Neural progenitor cell (in vitro differentiated cells): ENCODE results near the gene ZNF674. TPM values are rescaled to one million over a fixed set of nuclear protein-coding genes. Genes with fewer than 3 reads are reported as not detected.

Experiments used
- DNase-seq: peaks from one replicate; pipeline ENCODE4 v3.0.0-alpha.2; 2016; ENCODE audit warnings: low spot score
- H2AFZ ChIP-seq: fragments of 200-600 bp; sonication (generic); replicated peaks from 2 replicates; pipeline ENCODE4 v1.6.1; 2016; ENCODE audit warnings: antibody characterized with exemption
- H3F3A ChIP-seq: fragments of 200-600 bp; sonication (generic); 2 replicates; pipeline ENCODE4 v1.6.1; 2016; ENCODE audit warnings: antibody characterized with exemption, low read depth
- H3K27ac ChIP-seq: fragments of 200-600 bp; sonication (generic); 2 replicates; pipeline ENCODE4 v1.5.1; 2016; ENCODE audit warnings: mild to moderate bottlenecking
- H3K27me3 ChIP-seq: fragments of 200-600 bp; sonication (generic); 2 replicates; pipeline ENCODE4 v1.6.1; 2016; ENCODE audit warnings: mild to moderate bottlenecking, moderate library complexity
- H3K36me3 ChIP-seq: fragments of 200-600 bp; sonication (generic); 2 replicates; pipeline ENCODE4 v1.5.1; 2016
- H3K4me1 ChIP-seq: fragments of 200-600 bp; sonication (generic); 2 replicates; pipeline ENCODE4 v1.6.1; 2016; ENCODE audit warnings: mixed run types
- H3K4me2 ChIP-seq: fragments of 200-600 bp; sonication (generic); 2 replicates; pipeline ENCODE4 v1.6.1; 2016
- H3K4me3 ChIP-seq: fragments of 200-600 bp; sonication (generic); 2 replicates; pipeline ENCODE4 v1.5.1; 2016
- H3K79me2 ChIP-seq: fragments of 200-600 bp; sonication (generic); 2 replicates; pipeline ENCODE4 v1.6.1; 2016; ENCODE audit warnings: low read depth
- H3K9ac ChIP-seq: fragments of 200-600 bp; sonication (generic); 2 replicates; pipeline ENCODE4 v1.6.1; 2016
- H3K9me3 ChIP-seq: fragments of 200-600 bp; sonication (generic); 2 replicates; pipeline ENCODE4 v1.5.1; 2016; ENCODE audit warnings: low read depth
- H4K20me1 ChIP-seq: fragments of 200-600 bp; sonication (generic); 2 replicates; pipeline ENCODE4 v1.6.1; 2016; ENCODE audit warnings: low read depth
- H3K27ac Mint-ChIP-seq: 3 replicates; pipeline ENCODE4 v1.8.0; 2021; ENCODE audit warnings: mixed read lengths
- H3K27me3 Mint-ChIP-seq: 2 replicates; pipeline ENCODE4 v1.8.0; 2022; ENCODE audit warnings: low read depth, mild to moderate bottlenecking, inconsistent platforms, moderate library complexity, mixed read lengths; ENCODE audit not compliant: insufficient read depth
- H3K36me3 Mint-ChIP-seq: 3 replicates; pipeline ENCODE4 v1.8.0; 2021; ENCODE audit warnings: mixed read lengths
- H3K4me1 Mint-ChIP-seq: 3 replicates; pipeline ENCODE4 v1.8.0; 2021; ENCODE audit warnings: mixed read lengths
- H3K4me3 Mint-ChIP-seq: 3 replicates; pipeline ENCODE4 v1.8.0; 2021; ENCODE audit warnings: mild to moderate bottlenecking, moderate library complexity, mixed read lengths
- H3K9me3 Mint-ChIP-seq: 3 replicates; pipeline ENCODE4 v1.8.0; 2020; ENCODE audit warnings: mixed read lengths
- CTCF ChIP-seq: fragments of 200-600 bp; sonication (generic); IDR thresholded peaks from 2 replicates; pipeline ENCODE4 v1.5.1; 2017; ENCODE audit warnings: antibody characterized with exemption, mild to moderate bottlenecking
- EZH2 ChIP-seq: fragments of 200-600 bp; sonication (generic); IDR thresholded peaks from 2 replicates; pipeline ENCODE4 v1.6.1; 2017; ENCODE audit warnings: antibody characterized with exemption, mild to moderate bottlenecking, moderate library complexity
- EZH2phosphoT487 ChIP-seq: fragments of 200-600 bp; sonication (generic); IDR thresholded peaks from 2 replicates; pipeline ENCODE4 v1.6.1; 2017; ENCODE audit warnings: antibody characterized with exemption
- total RNA-seq: library from RNA; depleted of rRNA; stranded (reverse); fragments of >200 nt; gene quantifications from 2 replicates; pipeline ENCODE4 v1.2.3, GENCODE V29; 2015; ENCODE audit warnings: low replicate concordance

ZNF674 gene
- total RNA-seq, 1 donor from 2014 or later = 3.9 TPM

GRCh38 chrX:46561824-46562657, 16.8 kb upstream of the ZNF674 start:
- H3K9me3 ChIP-seq = no peaks in the 10 kb centered on the region
- H3K9ac ChIP-seq = no peak overlapping the region
- no peaks in the 10 kb centered on the region for H3K27me3 ChIP-seq
- Mint-ChIP-seq H3K4me1 (no peaks in the 10 kb centered on the region), H3K9me3 (peaks cover 4% of the 10 kb centered on the region), H3K27me3 (peaks cover 2% of the 10 kb centered on the region), H3K27ac (no peak overlapping the region), H3K36me3 (no peaks in the 10 kb centered on the region), H3K4me3 (no peak overlapping the region)
- H3K4me3 ChIP-seq = no peak overlapping the region
- no peaks in the 10 kb centered on the region for H3K36me3 ChIP-seq
- TF ChIP-seq EZH2 (no peak), CTCF (no peak), EZH2phosphoT487 (no peak)
- H3K4me1 ChIP-seq = no peaks in the 10 kb centered on the region
- no peak overlapping the region for H2AFZ ChIP-seq
- no peak for DNase-seq
- H4K20me1 ChIP-seq = no peaks in the 10 kb centered on the region
- no peaks in the 10 kb centered on the region for H3K79me2 ChIP-seq
- no peaks in the 10 kb centered on the region for H3F3A ChIP-seq
- no peak overlapping the region for H3K4me2 ChIP-seq
- no peak overlapping the region for H3K27ac ChIP-seq

DNA sequence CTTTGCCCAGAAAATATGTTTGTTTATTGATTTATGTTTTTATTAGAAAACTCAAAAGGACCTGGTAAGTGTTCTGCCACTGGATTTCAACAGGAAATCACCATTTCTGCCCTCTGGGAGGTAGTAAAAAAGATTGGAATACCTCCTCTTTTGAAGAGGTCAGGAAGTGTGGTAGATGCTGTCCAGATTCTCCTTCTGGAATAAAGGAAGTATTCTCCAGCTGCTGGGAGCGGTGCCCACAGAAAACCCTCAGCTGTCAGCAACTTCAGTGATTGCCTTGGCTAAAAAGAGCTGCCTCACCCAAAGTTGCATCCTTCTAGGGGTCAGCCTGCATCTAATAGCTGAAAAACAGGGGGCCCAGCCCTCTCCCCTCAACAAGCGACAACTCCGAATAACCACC, 13.8 kb upstream of the ZNF674 start:
- Histone ChIP-seq H3K9me3 (no peaks in the 10 kb centered on the region), H3K79me2 (no peaks in the 10 kb centered on the region), H3K27me3 (no peaks in the 10 kb centered on the region), H3K36me3 (no peaks in the 10 kb centered on the region), H2AFZ (no peak overlapping the region), H3K4me3 (no peak overlapping the region), H3K9ac (no peak overlapping the region), H3K4me2 (no peak overlapping the region), H3F3A (no peaks in the 10 kb centered on the region), H3K27ac (no peak overlapping the region), H4K20me1 (no peaks in the 10 kb centered on the region), H3K4me1 (no peaks in the 10 kb centered on the region)
- Mint-ChIP-seq H3K4me3 (no peak overlapping the region), H3K9me3 (peaks cover 2% of the 10 kb centered on the region), H3K36me3 (no peaks in the 10 kb centered on the region), H3K27ac (no peak overlapping the region), H3K27me3 (no peaks in the 10 kb centered on the region), H3K4me1 (no peaks in the 10 kb centered on the region)
- no peak for DNase-seq
- TF ChIP-seq CTCF = no peak
- TF ChIP-seq EZH2 = no peak
- TF ChIP-seq EZH2phosphoT487 = no peak

- Histone ChIP-seq H3K79me2 (no peaks in the 10 kb centered on the region), H3K27ac (no peak overlapping the region), H3K9ac (no peak overlapping the region), H3K36me3 (no peaks in the 10 kb centered on the region), H3K4me1 (no peaks in the 10 kb centered on the region), H2AFZ (no peak overlapping the region), H4K20me1 (no peaks in the 10 kb centered on the region), H3F3A (no peaks in the 10 kb centered on the region), H3K4me2 (no peak overlapping the region), H3K4me3 (no peak overlapping the region), H3K27me3 (no peaks in the 10 kb centered on the region), H3K9me3 (no peaks in the 10 kb centered on the region)
- no peak for DNase-seq
- TF ChIP-seq CTCF (no peak), EZH2 (no peak), EZH2phosphoT487 (no peak)
- Mint-ChIP-seq H3K4me3 (no peak overlapping the region), H3K27ac (no peak overlapping the region), H3K4me1 (no peaks in the 10 kb centered on the region), H3K36me3 (no peaks in the 10 kb centered on the region), H3K27me3 (peaks cover 2% of the 10 kb centered on the region), H3K9me3 (peaks cover 2% of the 10 kb centered on the region)
Observed at GRCh38 chrX:46554942-46555341, 9.7 kb upstream of the ZNF674 start.
